ENCODE results near the gene GATD1. TPM values are rescaled to one million over a fixed set of nuclear protein-coding genes. Genes with fewer than 3 reads are reported as not detected.
A peak's percentile ranks its signal among the peaks of the same experiment; 100 is the strongest.

Gene GATD1
- total and polyA plus RNA-seq, 10 of the 15 experiments (the other 5 are each of a cell fraction or from before 2014, with no cell fraction given), result 1.2 to 92.6 (median 22.3) TPM

GRCh38 chr11:763549-764321 lies 13.6 kb downstream of the GATD1 start (continued):
- TF ChIP-seq BCL3 (IDR thresholded peaks at IDR 0.05; ENCODE audit: borderline replicate concordance, insufficient read depth, low read depth, low read length, poor library complexity, severe bottlenecking) (peak; percentile 39), BCL11A (IDR thresholded peaks at IDR 0.05; ENCODE audit: low read depth, low read length) (no peak), REST (IDR thresholded peaks at IDR 0.05; ENCODE audit: low read depth, low read length) (no peak), POLR2AphosphoS2 (IDR thresholded peaks at IDR 0.05; ENCODE audit: low read depth, low read length) (no peak; the same call in 1 of the 2 replicates), MYC (IDR thresholded peaks at IDR 0.05; ENCODE audit: insufficient read depth, insufficient read length, insufficient replicate concordance, low read length, severe bottlenecking) (no peak), CEBPZ (IDR thresholded peaks at IDR 0.05; ENCODE audit: low read depth, low read length) (no peak), POLR2A (IDR thresholded peaks at IDR 0.05; ENCODE audit: low read depth, low read length) (peak; percentile 63), MYB (IDR thresholded peaks at IDR 0.05; ENCODE audit: borderline replicate concordance, low read depth, low read length) (no peak), NR2C2 (IDR thresholded peaks at IDR 0.05; ENCODE audit: borderline replicate concordance, control insufficient read depth, insufficient read length, low read depth) (no peak)

Data from GM12878 (cell line).